ENCODE data around the gene DNAH10. TPM values are rescaled to one million over a fixed set of nuclear protein-coding genes. Genes with fewer than 3 reads are reported as not detected.

Gene DNAH10
- total and polyA plus RNA-seq, 10 of the 15 experiments (the other 5 are each of a cell fraction or from before 2014, with no cell fraction given) = 0.01 to 0.32 (median 0.06) TPM

- no TSS peak for BruUV-seq (replicated peaks)
- no peak overlapping the region for H3K27ac ChIP-seq (ENCODE audit: control insufficient read depth, insufficient read depth)
- H3K4me1 ChIP-seq (ENCODE audit: control insufficient read depth, insufficient read depth, low read length) = no peaks in the 10 kb centered on the region
- H3K4me2 ChIP-seq (ENCODE audit: control insufficient read depth, insufficient read depth) = no peak overlapping the region
- ChIA-PET RAD21 (ENCODE audit: unreplicated experiment) (no interaction called here), SMC1A (ENCODE audit: uncharacterized antibody, unreplicated experiment) (no interaction called here), CTCF (interaction anchor here (1.2 kb wide), 1 partner anchor 173 kb away, joined by 3 read pairs; no protein-coding TSS in a partner anchor), POLR2A (no interaction called here)
- no peaks in the 10 kb centered on the region for H4K20me1 ChIP-seq (ENCODE audit: control insufficient read depth, insufficient read depth)
- DNase-seq (ENCODE audit: low read depth, low spot score) (no peak), ATAC-seq (no peak), FAIRE-seq (no peak)
- intact Hi-C loops (cut with micrococcal nuclease; ENCODE audit: unreplicated experiment) (no loop called here), in situ Hi-C loops (cut with MboI) (no loop called here)
- no peaks in the 10 kb centered on the region for H3K79me2 ChIP-seq (ENCODE audit: control insufficient read depth, insufficient read depth, low read length)
- H2AFZ ChIP-seq (ENCODE audit: control insufficient read depth, low read depth, low read length) = no peak overlapping the region
- H3K36me3 ChIP-seq (ENCODE audit: control insufficient read depth in 2 of 2, insufficient read depth in 2 of 2, low read length in 1 of 2) = no peaks in the 10 kb centered on the region
- WGBS (ENCODE audit: insufficient coverage, insufficient replicate concordance, low lambda C conversion rate, missing lambda C conversion rate) = 75% methylated on average over 13 of the region's 13 CpGs
- H3K9ac ChIP-seq (ENCODE audit: control insufficient read depth, insufficient read depth, low read length) = no peak overlapping the region
- no peak overlapping the region for H3K4me3 ChIP-seq
- no peaks in the 10 kb centered on the region for H3K9me3 ChIP-seq (replicated peaks; ENCODE audit: control insufficient read depth, insufficient read depth, low read length)
- TF ChIP-seq SMAD5 (IDR thresholded peaks at IDR 0.05; ENCODE audit: low read depth) = no peak
- TF ChIP-seq TCF12 (IDR thresholded peaks at IDR 0.05; ENCODE audit: low read depth, low read length) = no peak
- TF ChIP-seq CHD1 (IDR thresholded peaks at IDR 0.05; ENCODE audit: low read depth, low read length) = no peak
- TF ChIP-seq CBX5 (IDR thresholded peaks at IDR 0.05; ENCODE audit: low read depth) = no peak
- H3K27me3 ChIP-seq (replicated peaks in 1 of 2; ENCODE audit: control insufficient read depth in 2 of 2, insufficient read depth in 2 of 2, low read length in 1 of 2) = no peaks in the 10 kb centered on the region; a peak in 1 of 4 replicates
Observed at GRCh38 chr12:123859035-123859434, 96.9 kb downstream of the DNAH10 start.

GRCh38 chr12:123860377-123860776 lies 98.3 kb downstream of the DNAH10 start:
- Histone ChIP-seq H3K27me3 (replicated peaks in 1 of 2; ENCODE audit: control insufficient read depth in 2 of 2, insufficient read depth in 2 of 2, low read length in 1 of 2) (no peaks in the 10 kb centered on the region), H3K4me3 (no peak overlapping the region), H3K9ac (ENCODE audit: control insufficient read depth, insufficient read depth, low read length) (no peak overlapping the region), H3K4me2 (ENCODE audit: control insufficient read depth, insufficient read depth) (no peak overlapping the region), H4K20me1 (ENCODE audit: control insufficient read depth, insufficient read depth) (no peaks in the 10 kb centered on the region), H3K27ac (ENCODE audit: control insufficient read depth, insufficient read depth) (no peak overlapping the region), H3K4me1 (ENCODE audit: control insufficient read depth, insufficient read depth, low read length) (no peaks in the 10 kb centered on the region), H3K36me3 (ENCODE audit: control insufficient read depth in 2 of 2, insufficient read depth in 2 of 2, low read length in 1 of 2) (no peaks in the 10 kb centered on the region), H2AFZ (ENCODE audit: control insufficient read depth, low read depth, low read length) (no peak overlapping the region), H3K79me2 (ENCODE audit: control insufficient read depth, insufficient read depth, low read length) (no peaks in the 10 kb centered on the region), H3K9me3 (replicated peaks; ENCODE audit: control insufficient read depth, insufficient read depth, low read length) (no peaks in the 10 kb centered on the region)
- 0% methylated on average over 3 of the region's 3 CpGs for WGBS (ENCODE audit: insufficient coverage, insufficient replicate concordance, low lambda C conversion rate, missing lambda C conversion rate)
- ChIA-PET POLR2A (no interaction called here), CTCF (interaction anchor here (1.3 kb wide), 1 partner anchor 14 kb away, joined by 3 read pairs; no protein-coding TSS in a partner anchor), RAD21 (ENCODE audit: unreplicated experiment) (no interaction called here), SMC1A (ENCODE audit: uncharacterized antibody, unreplicated experiment) (no interaction called here)
- ATAC-seq = no peak
- no peak for DNase-seq (ENCODE audit: low read depth, low spot score)
- intact Hi-C loops (cut with micrococcal nuclease; ENCODE audit: unreplicated experiment) = no loop called here
- in situ Hi-C loops (cut with MboI) = no loop called here
- BruUV-seq (replicated peaks) = no TSS peak
- no peak for FAIRE-seq
- no peak for TF ChIP-seq YBX1 (IDR thresholded peaks at IDR 0.05)
- TF ChIP-seq NBN (IDR thresholded peaks at IDR 0.05) = no peak
- no peak for TF ChIP-seq GABPA (IDR thresholded peaks at IDR 0.05; ENCODE audit: low read depth)
- TF ChIP-seq, protein P1, sequence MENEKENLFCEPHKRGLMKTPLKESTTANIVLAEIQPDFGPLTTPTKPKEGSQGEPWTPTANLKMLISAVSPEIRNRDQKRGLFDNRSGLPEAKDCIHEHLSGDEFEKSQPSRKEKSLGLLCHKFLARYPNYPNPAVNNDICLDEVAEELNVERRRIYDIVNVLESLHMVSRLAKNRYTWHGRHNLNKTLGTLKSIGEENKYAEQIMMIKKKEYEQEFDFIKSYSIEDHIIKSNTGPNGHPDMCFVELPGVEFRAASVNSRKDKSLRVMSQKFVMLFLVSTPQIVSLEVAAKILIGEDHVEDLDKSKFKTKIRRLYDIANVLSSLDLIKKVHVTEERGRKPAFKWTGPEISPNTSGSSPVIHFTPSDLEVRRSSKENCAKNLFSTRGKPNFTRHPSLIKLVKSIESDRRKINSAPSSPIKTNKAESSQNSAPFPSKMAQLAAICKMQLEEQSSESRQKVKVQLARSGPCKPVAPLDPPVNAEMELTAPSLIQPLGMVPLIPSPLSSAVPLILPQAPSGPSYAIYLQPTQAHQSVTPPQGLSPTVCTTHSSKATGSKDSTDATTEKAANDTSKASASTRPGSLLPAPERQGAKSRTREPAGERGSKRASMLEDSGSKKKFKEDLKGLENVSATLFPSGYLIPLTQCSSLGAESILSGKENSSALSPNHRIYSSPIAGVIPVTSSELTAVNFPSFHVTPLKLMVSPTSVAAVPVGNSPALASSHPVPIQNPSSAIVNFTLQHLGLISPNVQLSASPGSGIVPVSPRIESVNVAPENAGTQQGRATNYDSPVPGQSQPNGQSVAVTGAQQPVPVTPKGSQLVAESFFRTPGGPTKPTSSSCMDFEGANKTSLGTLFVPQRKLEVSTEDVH (IDR thresholded peaks at IDR 0.05; ENCODE audit: low read depth, partially characterized antibody) = no peak
- TF ChIP-seq STAT3 (IDR thresholded peaks at IDR 0.05; ENCODE audit: low read depth, low read length) = no peak
- TF ChIP-seq NFYA (IDR thresholded peaks at IDR 0.05; ENCODE audit: borderline replicate concordance, low read depth, low read length) = no peak
- TF ChIP-seq ZNF687 (IDR thresholded peaks at IDR 0.05) = no peak
- no peak for TF ChIP-seq KLF5 (IDR thresholded peaks at IDR 0.05; ENCODE audit: partially characterized antibody)
